ENCODE data around the gene SYNC.

DNA sequence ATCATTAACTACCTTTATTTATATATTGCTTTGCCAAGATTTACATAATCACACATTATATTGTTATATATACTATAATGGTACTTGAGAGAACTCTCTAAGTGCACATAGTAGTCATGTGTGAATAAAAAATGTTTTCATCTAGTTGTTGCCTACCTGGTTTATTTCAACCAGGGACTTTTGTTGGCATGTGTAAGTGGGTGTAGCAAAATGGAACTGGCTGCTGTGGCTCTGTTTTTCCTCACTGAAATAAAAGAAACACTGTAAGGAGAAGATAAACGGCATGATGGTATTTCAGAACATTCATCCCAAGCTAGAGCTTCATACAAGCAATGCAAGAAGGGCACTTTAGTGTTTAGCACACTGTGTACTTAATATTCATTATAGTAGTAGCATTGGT lies 36.7 kb downstream of the SYNC start:
- TF ChIP-seq, protein P1, sequence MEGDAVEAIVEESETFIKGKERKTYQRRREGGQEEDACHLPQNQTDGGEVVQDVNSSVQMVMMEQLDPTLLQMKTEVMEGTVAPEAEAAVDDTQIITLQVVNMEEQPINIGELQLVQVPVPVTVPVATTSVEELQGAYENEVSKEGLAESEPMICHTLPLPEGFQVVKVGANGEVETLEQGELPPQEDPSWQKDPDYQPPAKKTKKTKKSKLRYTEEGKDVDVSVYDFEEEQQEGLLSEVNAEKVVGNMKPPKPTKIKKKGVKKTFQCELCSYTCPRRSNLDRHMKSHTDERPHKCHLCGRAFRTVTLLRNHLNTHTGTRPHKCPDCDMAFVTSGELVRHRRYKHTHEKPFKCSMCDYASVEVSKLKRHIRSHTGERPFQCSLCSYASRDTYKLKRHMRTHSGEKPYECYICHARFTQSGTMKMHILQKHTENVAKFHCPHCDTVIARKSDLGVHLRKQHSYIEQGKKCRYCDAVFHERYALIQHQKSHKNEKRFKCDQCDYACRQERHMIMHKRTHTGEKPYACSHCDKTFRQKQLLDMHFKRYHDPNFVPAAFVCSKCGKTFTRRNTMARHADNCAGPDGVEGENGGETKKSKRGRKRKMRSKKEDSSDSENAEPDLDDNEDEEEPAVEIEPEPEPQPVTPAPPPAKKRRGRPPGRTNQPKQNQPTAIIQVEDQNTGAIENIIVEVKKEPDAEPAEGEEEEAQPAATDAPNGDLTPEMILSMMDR (IDR thresholded peaks at IDR 0.05; ENCODE audit: extremely low read depth in 1 of 2, insufficient read depth in 1 of 2, low read depth in 1 of 2, low read length in 2 of 2) = no peak
- TF ChIP-seq POLR2A (IDR thresholded peaks at IDR 0.05; ENCODE audit: low read depth, low read length) (no peak), FOS (IDR thresholded peaks at IDR 0.05; ENCODE audit: borderline replicate concordance, insufficient read depth, low read length) (no peak), MYC (IDR thresholded peaks at IDR 0.05; ENCODE audit: low read depth, low read length) (no peak), EZH2 (IDR thresholded peaks at IDR 0.05; ENCODE audit: borderline replicate concordance, low read depth, low read length, severe bottlenecking) (no peak)
